BLaER1 (cell line): ENCODE data around the gene PLOD3.

Experiments
- H3K27ac ChIP-seq: shearing (Covaris generic); formaldehyde crosslinking; 2 replicates; pipeline ENCODE4 v1.8.1; 2022
- H3K27me3 ChIP-seq: shearing (Covaris generic); formaldehyde crosslinking; 2 replicates; pipeline ENCODE4 v1.8.1; 2022
- H3K36me3 ChIP-seq: shearing (Covaris generic); formaldehyde crosslinking; 2 replicates; pipeline ENCODE4 v1.8.1; 2022
- H3K4me1 ChIP-seq: shearing (Covaris generic); formaldehyde crosslinking; 2 replicates; pipeline ENCODE4 v1.8.1; 2022
- H3K4me2 ChIP-seq: shearing (Covaris generic); formaldehyde crosslinking; 2 replicates; pipeline ENCODE4 v1.8.1; 2022
- H3K4me3 ChIP-seq: shearing (Covaris generic); formaldehyde crosslinking; 2 replicates; pipeline ENCODE4 v1.8.1; 2022
- H3K9ac ChIP-seq: shearing (Covaris generic); formaldehyde crosslinking; 2 replicates; pipeline ENCODE4 v1.8.1; 2022
- H3K9me3 ChIP-seq: shearing (Covaris generic); formaldehyde crosslinking; 2 replicates; pipeline ENCODE4 v1.8.1; 2022
- H4K20me1 ChIP-seq: shearing (Covaris generic); formaldehyde crosslinking; 2 replicates; pipeline ENCODE4 v1.8.1; 2022
- Cebpa-rat ChIP-seq: shearing (Covaris generic); IDR thresholded peaks from 2 replicates; pipeline ENCODE4 v1.8.1; 2022

The PLOD3 gene

GRCh38 chr7:101248276-101248675 is 30.9 kb upstream of the PLOD3 start:
- peaks cover 53% of the 10 kb centered on the region for H3K36me3 ChIP-seq
- H3K27me3 ChIP-seq: no peaks in the 10 kb centered on the region
- peaks cover 54% of the 10 kb centered on the region for H3K4me1 ChIP-seq
- no peak overlapping the region for H3K27ac ChIP-seq
- H3K4me3 ChIP-seq: no peak overlapping the region
- peaks cover 49% of the 10 kb centered on the region for H4K20me1 ChIP-seq
- H3K9ac ChIP-seq: no peak overlapping the region
- TF ChIP-seq Cebpa-rat: no peak
- no peaks in the 10 kb centered on the region for H3K9me3 ChIP-seq
- H3K4me2 ChIP-seq: no peak overlapping the region

- H4K20me1 ChIP-seq: peaks cover 32% of the 10 kb centered on the region; the same call in 1 of the 2 replicates
- no peak for TF ChIP-seq Cebpa-rat
- H3K4me3 ChIP-seq: peak overlapping the region; percentile 79
- peaks cover 59% of the 10 kb centered on the region for H3K4me1 ChIP-seq
- H3K27ac ChIP-seq: peak overlapping the region; percentile 89
- H3K36me3 ChIP-seq: peaks cover 71% of the 10 kb centered on the region
- peak overlapping the region; percentile 85 for H3K9ac ChIP-seq
- H3K4me2 ChIP-seq: peak overlapping the region; percentile 86
- no peaks in the 10 kb centered on the region for H3K27me3 ChIP-seq
- H3K9me3 ChIP-seq: no peaks in the 10 kb centered on the region
Observed at GRCh38 chr7:101245147-101245668, 27.8 kb upstream of the PLOD3 start.

- Histone ChIP-seq H3K4me1 (peaks cover 60% of the 10 kb centered on the region), H4K20me1 (peaks cover 26% of the 10 kb centered on the region; the same call in 1 of the 2 replicates), H3K27ac (peak within 1 kb of the TSS; percentile 89), H3K27me3 (no peaks in the 10 kb centered on the region), H3K9ac (peak within 1 kb of the TSS; percentile 85), H3K9me3 (no peaks in the 10 kb centered on the region), H3K4me3 (peak within 1 kb of the TSS; percentile 79), H3K36me3 (peaks cover 71% of the 10 kb centered on the region), H3K4me2 (peak within 1 kb of the TSS; percentile 86)
- TF ChIP-seq Cebpa-rat: no peak
Observed at GRCh38 chr7:101244375-101245146, 27.2 kb upstream of the PLOD3 start, which contains the start of gene FIS1. Gene FIS1, minus strand, starts transcription at chr7:101245081. Its CDS starts 77 bp downstream, at chr7:101245004.

DNA sequence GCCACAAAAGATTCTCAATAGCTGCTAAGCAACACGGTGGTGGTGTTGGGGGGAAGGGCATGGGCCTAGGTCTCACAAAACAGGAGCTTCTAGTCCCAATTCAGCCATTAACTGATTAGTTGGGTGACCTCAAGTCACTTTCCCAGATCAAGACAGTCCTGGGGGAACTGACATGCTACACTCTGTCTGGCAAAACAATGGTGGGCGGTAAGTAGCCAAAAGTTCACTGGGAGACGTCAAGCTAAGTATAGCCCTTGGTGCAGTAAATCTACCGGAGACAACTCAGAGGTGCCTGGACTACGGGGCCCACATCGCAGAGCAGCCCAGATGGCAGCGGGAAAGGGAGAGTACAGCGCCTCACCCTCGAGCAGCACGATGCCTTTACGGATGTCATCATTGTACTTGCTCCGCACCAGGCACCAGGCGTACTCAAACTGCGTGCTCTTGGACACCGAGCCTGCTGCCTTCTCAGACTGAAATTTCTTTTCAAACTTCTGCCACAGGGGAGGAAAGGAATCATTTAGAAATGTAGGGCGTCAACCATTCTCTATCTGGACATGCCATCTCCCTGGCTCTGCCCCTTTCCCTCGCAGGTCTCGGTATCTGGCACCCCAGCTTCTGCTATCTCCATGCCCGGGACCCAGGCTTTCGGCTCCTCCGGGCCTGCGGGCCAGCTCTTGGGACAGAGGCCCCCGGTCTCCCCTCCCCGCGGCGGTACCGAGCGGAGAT is 26.4 kb upstream of the PLOD3 start:
- H3K36me3 ChIP-seq: peaks cover 63% of the 10 kb centered on the region
- H4K20me1 ChIP-seq: peaks cover 19% of the 10 kb centered on the region; the same call in 1 of the 2 replicates
- peaks cover 67% of the 10 kb centered on the region for H3K4me1 ChIP-seq
- H3K27ac ChIP-seq: peak overlapping the region; percentile 89
- peak overlapping the region; percentile 85 for H3K9ac ChIP-seq
- H3K27me3 ChIP-seq: no peaks in the 10 kb centered on the region
- no peak for TF ChIP-seq Cebpa-rat
- H3K9me3 ChIP-seq: no peaks in the 10 kb centered on the region
- H3K4me3 ChIP-seq: peak overlapping the region; percentile 79
- H3K4me2 ChIP-seq: peak overlapping the region; percentile 86

- H3K4me3 ChIP-seq: no peak overlapping the region
- H3K4me2 ChIP-seq: peak overlapping the region; percentile 99
- no peaks in the 10 kb centered on the region for H3K9me3 ChIP-seq
- H4K20me1 ChIP-seq: peaks cover 9% of the 10 kb centered on the region; the same call in 1 of the 2 replicates
- no peak overlapping the region for H3K27ac ChIP-seq
- H3K4me1 ChIP-seq: peaks cover 81% of the 10 kb centered on the region
- H3K9ac ChIP-seq: no peak overlapping the region; the same call in 1 of the 2 replicates
- no peak for TF ChIP-seq Cebpa-rat
- no peaks in the 10 kb centered on the region for H3K27me3 ChIP-seq
- peaks cover 46% of the 10 kb centered on the region for H3K36me3 ChIP-seq
Observed at GRCh38 chr7:101241443-101242349, 24.3 kb upstream of the PLOD3 start.

DNA sequence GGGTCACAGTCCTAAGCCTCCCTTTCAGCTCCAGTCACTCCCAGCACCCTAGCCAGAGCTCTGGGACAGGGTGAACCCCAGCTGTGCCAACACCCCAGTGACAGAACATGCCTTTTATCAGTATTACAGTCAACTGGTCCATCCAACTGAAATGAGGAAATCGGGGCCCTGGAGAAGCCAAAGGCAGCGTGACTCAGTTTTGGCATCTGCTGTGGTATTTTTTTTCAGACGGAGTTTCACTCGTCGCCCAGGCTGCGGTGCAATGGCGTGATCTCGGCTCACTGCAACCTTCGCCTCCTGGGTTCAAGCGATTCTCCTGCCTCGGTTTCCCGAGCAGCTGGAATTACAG is 23.6 kb upstream of the PLOD3 start:
- H3K36me3 ChIP-seq: peaks cover 39% of the 10 kb centered on the region
- H3K4me1 ChIP-seq: peaks cover 85% of the 10 kb centered on the region
- no peak overlapping the region for H3K4me3 ChIP-seq
- H4K20me1 ChIP-seq: peaks cover 9% of the 10 kb centered on the region; the same call in 1 of the 2 replicates
- no peaks in the 10 kb centered on the region for H3K9me3 ChIP-seq
- H3K4me2 ChIP-seq: peak overlapping the region; percentile 99; the same call in 1 of the 2 replicates
- no peak overlapping the region for H3K9ac ChIP-seq
- no peak for TF ChIP-seq Cebpa-rat
- H3K27ac ChIP-seq: peak overlapping the region; percentile 89
- no peaks in the 10 kb centered on the region for H3K27me3 ChIP-seq

DNA sequence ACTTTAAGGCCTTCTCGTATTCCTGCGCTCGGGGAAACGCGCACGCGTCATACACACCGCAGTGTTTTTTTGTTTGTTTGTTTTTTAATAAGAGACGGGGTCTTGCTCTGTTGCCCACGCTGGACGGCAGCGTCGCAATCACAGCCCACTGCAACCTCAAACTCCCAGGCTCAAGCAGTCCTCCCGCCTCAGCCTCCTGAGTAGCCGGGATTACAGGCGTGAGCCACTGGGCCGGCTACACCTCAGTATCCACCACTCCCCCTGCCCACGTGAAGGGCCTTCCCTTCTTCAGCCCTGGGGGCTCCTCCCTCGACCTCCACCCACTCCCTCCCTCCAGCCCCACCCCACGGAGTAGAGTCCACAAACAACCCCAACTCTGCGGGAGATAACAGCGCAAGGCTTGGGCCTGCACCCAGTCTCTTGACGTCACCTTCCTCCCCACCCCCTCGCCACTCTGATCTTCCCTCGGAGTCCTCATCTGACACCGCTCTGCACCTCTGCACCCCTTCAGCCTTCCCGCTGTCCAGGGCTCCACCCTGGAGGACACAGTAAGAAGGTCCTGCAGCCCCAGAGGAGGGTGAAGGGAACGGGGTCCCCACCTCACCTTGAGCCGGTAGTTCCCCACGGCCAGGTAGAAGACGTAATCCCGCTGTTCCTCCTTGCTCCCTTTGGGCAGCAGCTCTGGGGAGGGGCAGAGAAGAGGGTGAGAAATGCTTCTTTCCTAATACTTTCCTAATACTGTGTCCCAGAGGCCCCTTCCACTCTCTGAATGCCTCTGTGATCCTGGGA is 23.0 kb upstream of the PLOD3 start:
- H3K4me1 ChIP-seq: peaks cover 85% of the 10 kb centered on the region
- TF ChIP-seq Cebpa-rat: no peak
- H3K27ac ChIP-seq: peak overlapping the region; percentile 89
- peak overlapping the region; percentile 99 for H3K4me2 ChIP-seq
- peaks cover 9% of the 10 kb centered on the region; the same call in 1 of the 2 replicates for H4K20me1 ChIP-seq
- peaks cover 38% of the 10 kb centered on the region for H3K36me3 ChIP-seq
- H3K9ac ChIP-seq: no peak overlapping the region
- no peaks in the 10 kb centered on the region for H3K9me3 ChIP-seq
- H3K27me3 ChIP-seq: no peaks in the 10 kb centered on the region
- no peak overlapping the region for H3K4me3 ChIP-seq

DNA sequence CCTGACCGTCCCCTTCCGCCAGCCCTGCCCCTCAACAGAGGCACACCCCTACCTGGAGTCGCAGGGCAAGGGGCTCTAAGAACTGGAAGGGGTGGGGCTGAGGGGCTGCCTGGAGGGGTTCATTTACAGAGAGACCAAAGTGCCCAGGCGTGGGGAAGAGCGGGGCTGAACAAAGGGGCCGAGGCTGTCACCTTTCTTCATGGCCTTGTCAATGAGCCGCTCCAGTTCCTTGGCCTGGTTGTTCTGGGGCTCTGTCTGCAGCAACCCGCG is 22.5 kb upstream of the PLOD3 start:
- Histone ChIP-seq H3K27ac (peak overlapping the region; percentile 89), H3K4me3 (no peak overlapping the region), H3K4me2 (peak overlapping the region; percentile 99), H4K20me1 (peaks cover 9% of the 10 kb centered on the region; the same call in 1 of the 2 replicates), H3K9me3 (no peaks in the 10 kb centered on the region), H3K36me3 (peaks cover 42% of the 10 kb centered on the region), H3K4me1 (peaks cover 85% of the 10 kb centered on the region), H3K9ac (peak overlapping the region; percentile 81), H3K27me3 (no peaks in the 10 kb centered on the region)
- TF ChIP-seq Cebpa-rat: no peak
